Activated T-cell treated with anti-CD3 and anti-CD28 coated beads, Interleukin-2, amount 50 U/mL, for 4 hours (primary cell): ENCODE measurements around the gene ELAVL4. TPM values are rescaled to one million over a fixed set of nuclear protein-coding genes. Genes with fewer than 3 reads are reported as not detected.

Source experiments
- ATAC-seq, 2 donors: fragments of 200-7000 bp; cut with Tn5 transposase; one replicate each; pipeline ENCODE4 v1.10.0; 2021
- DNase-seq: peaks from one replicate; pipeline ENCODE4 v3.0.0-alpha.2; 2020
- H3K27me3 Mint-ChIP-seq: one replicate; pipeline ENCODE4 v1.8.0; 2021; ENCODE audit warnings: low read depth, mixed read lengths
- H3K36me3 Mint-ChIP-seq: one replicate; pipeline ENCODE4 v1.8.0; 2022; ENCODE audit warnings: mixed read lengths; ENCODE audit not compliant: insufficient read depth
- H3K4me1 Mint-ChIP-seq: one replicate; pipeline ENCODE4 v1.8.0; 2021; ENCODE audit warnings: low read depth, mixed read lengths
- H3K4me3 Mint-ChIP-seq: one replicate; pipeline ENCODE4 v1.8.0; 2021; ENCODE audit warnings: mild to moderate bottlenecking, moderate library complexity, mixed read lengths
- H3K9me3 Mint-ChIP-seq: one replicate; pipeline ENCODE4 v1.8.0; 2021; ENCODE audit warnings: mixed read lengths
- total RNA-seq, 3 donors: library from RNA; stranded (reverse); gene quantifications; one replicate each; pipeline ENCODE4 v1.2.1, GENCODE V29; 2021

Gene ELAVL4
- total RNA-seq, 3 donors from 2014 or later = not detected

- no peaks in the 10 kb centered on the region for H3K36me3 Mint-ChIP-seq
- DNase-seq (no peak), ATAC-seq (no peak)
- no peaks in the 10 kb centered on the region for H3K4me1 Mint-ChIP-seq
- peaks cover 16% of the 10 kb centered on the region for H3K9me3 Mint-ChIP-seq
- H3K4me3 Mint-ChIP-seq = no peak overlapping the region
- no peaks in the 10 kb centered on the region for H3K27me3 Mint-ChIP-seq
Observed at GRCh38 chr1:50228871-50229384, 120.2 kb downstream of the ELAVL4 start.

- no peak overlapping the region for H3K4me3 Mint-ChIP-seq
- no peaks in the 10 kb centered on the region for H3K27me3 Mint-ChIP-seq
Observed at GRCh38 chr1:50231209-50231608, 122.5 kb downstream of the ELAVL4 start.

GRCh38 chr1:50232336-50232735 lies 123.6 kb downstream of the ELAVL4 start:
- H3K9me3 Mint-ChIP-seq = peaks cover 6% of the 10 kb centered on the region
- ATAC-seq (no peak), DNase-seq (no peak)
- H3K27me3 Mint-ChIP-seq = no peaks in the 10 kb centered on the region
- H3K4me3 Mint-ChIP-seq = no peak overlapping the region
- no peaks in the 10 kb centered on the region for H3K36me3 Mint-ChIP-seq
- no peaks in the 10 kb centered on the region for H3K4me1 Mint-ChIP-seq

More at GRCh38 chr1:50231209-50231608, 122.5 kb downstream of the ELAVL4 start:
- ATAC-seq (no peak), DNase-seq (no peak)
- no peaks in the 10 kb centered on the region for H3K36me3 Mint-ChIP-seq
- H3K4me1 Mint-ChIP-seq = no peaks in the 10 kb centered on the region
- H3K9me3 Mint-ChIP-seq = peaks cover 12% of the 10 kb centered on the region

GRCh38 chr1:50236656-50237055 lies 127.9 kb downstream of the ELAVL4 start:
- DNase-seq (no peak), ATAC-seq (no peak)
- peaks cover 6% of the 10 kb centered on the region for H3K9me3 Mint-ChIP-seq
- no peaks in the 10 kb centered on the region for H3K4me1 Mint-ChIP-seq
- no peak overlapping the region for H3K4me3 Mint-ChIP-seq
- H3K36me3 Mint-ChIP-seq = no peaks in the 10 kb centered on the region
- no peaks in the 10 kb centered on the region for H3K27me3 Mint-ChIP-seq

- DNase-seq = no peak
- no peak overlapping the region for H3K4me3 Mint-ChIP-seq
- H3K36me3 Mint-ChIP-seq = no peaks in the 10 kb centered on the region
- no peaks in the 10 kb centered on the region for H3K4me1 Mint-ChIP-seq
- no peaks in the 10 kb centered on the region for H3K27me3 Mint-ChIP-seq
- no peak for ATAC-seq
- peaks cover 6% of the 10 kb centered on the region for H3K9me3 Mint-ChIP-seq
Observed at GRCh38 chr1:50237056-50237455, 128.3 kb downstream of the ELAVL4 start.

DNA sequence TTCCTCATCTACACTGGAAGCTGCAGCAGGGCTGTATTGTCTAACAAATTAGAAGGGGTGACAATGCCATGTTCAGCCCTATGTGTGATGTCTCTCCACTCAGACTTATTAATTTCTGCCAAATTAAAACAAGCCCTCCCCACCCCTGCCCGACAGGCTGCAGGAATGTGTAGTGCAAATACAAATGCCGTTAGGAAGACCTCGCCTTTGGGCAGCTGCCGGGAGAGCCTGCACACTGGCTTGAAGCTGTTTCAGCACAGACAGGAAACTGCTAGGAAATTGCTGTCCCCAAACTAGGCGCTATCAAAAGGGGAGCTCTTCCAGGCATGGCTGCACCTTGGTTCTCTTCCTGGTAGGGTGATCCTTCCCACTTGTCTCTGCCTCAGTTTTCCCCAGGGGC lies 135.2 kb downstream of the ELAVL4 start:
- DNase-seq = no peak
- no peaks in the 10 kb centered on the region for H3K4me1 Mint-ChIP-seq
- H3K27me3 Mint-ChIP-seq = peaks cover 10% of the 10 kb centered on the region
- no peaks in the 10 kb centered on the region for H3K9me3 Mint-ChIP-seq
- H3K36me3 Mint-ChIP-seq = no peaks in the 10 kb centered on the region
- ATAC-seq = no peak
- H3K4me3 Mint-ChIP-seq = no peak overlapping the region

DNA sequence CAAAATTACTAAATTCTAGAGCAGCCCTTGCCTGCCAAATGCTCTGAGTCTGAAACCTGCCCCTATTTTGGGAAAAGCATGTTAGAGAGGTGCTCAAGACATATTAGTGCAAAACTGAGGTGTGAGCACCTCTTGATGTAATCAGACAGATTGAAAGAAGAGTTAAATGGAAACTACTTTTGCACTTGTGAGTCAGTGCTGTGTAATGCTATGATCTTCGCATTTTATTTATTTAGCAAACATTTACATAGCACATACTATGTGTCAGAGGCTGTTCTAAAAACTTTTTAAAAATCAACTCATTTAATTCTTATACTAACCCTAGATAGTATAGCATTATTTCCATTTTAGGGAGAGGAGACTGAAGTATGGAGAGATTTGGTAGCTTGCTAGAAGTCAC lies 138.1 kb downstream of the ELAVL4 start:
- peaks cover 2% of the 10 kb centered on the region for H3K4me1 Mint-ChIP-seq
- no peak for ATAC-seq
- no peak overlapping the region for H3K4me3 Mint-ChIP-seq
- DNase-seq = no peak
- no peaks in the 10 kb centered on the region for H3K36me3 Mint-ChIP-seq
- peaks cover 19% of the 10 kb centered on the region for H3K27me3 Mint-ChIP-seq
- no peaks in the 10 kb centered on the region for H3K9me3 Mint-ChIP-seq

- Mint-ChIP-seq H3K36me3 (no peaks in the 10 kb centered on the region), H3K27me3 (peaks cover 12% of the 10 kb centered on the region), H3K9me3 (no peaks in the 10 kb centered on the region), H3K4me3 (no peak overlapping the region), H3K4me1 (peaks cover 2% of the 10 kb centered on the region)
- no peak for DNase-seq
- no peak for ATAC-seq
Observed at GRCh38 chr1:50251702-50252101, 143.0 kb downstream of the ELAVL4 start.

- no peak overlapping the region for H3K4me3 Mint-ChIP-seq
- no peaks in the 10 kb centered on the region for H3K36me3 Mint-ChIP-seq
- H3K4me1 Mint-ChIP-seq = peaks cover 2% of the 10 kb centered on the region
- DNase-seq = no peak
- H3K27me3 Mint-ChIP-seq = peaks cover 12% of the 10 kb centered on the region
- no peak for ATAC-seq
- H3K9me3 Mint-ChIP-seq = no peaks in the 10 kb centered on the region
Observed at GRCh38 chr1:50252196-50252595, 143.5 kb downstream of the ELAVL4 start.

Other genes starting within 250 kb of the ELAVL4 start
- not detected for gene AGBL4, start 85.0 kb upstream of the ELAVL4 start, total RNA-seq